SU-DHL-6 (cell line): ENCODE measurements around the gene FSHR.

ENCODE experiments used
- H2AFZ ChIP-seq: fragments of 200-600 bp; sonication (generic); 2 replicates; pipeline ENCODE4 v1.6.1; 2014; ENCODE audit warnings: low read depth, mild to moderate bottlenecking, moderate library complexity, mixed read lengths, antibody characterized with exemption, low read length; ENCODE audit not compliant: severe bottlenecking
- H3F3A ChIP-seq: fragments of 200-600 bp; shearing (Covaris generic); 2 replicates; pipeline ENCODE4 v1.6.0; 2016; ENCODE audit warnings: antibody characterized with exemption, mild to moderate bottlenecking; ENCODE audit not compliant: insufficient read depth
- H3K27ac ChIP-seq: fragments of 200-600 bp; sonication (generic); 2 replicates; pipeline ENCODE4 v1.5.1; 2016; ENCODE audit warnings: low read depth, mild to moderate bottlenecking, low read length, moderate library complexity, mixed read lengths
- H3K27me3 ChIP-seq: fragments of 200-600 bp; sonication (generic), shearing (Covaris generic); 2 replicates; pipeline ENCODE4 v1.6.0; 2014; ENCODE audit warnings: mild to moderate bottlenecking, low read length
- H3K36me3 ChIP-seq: fragments of 200-600 bp; sonication (generic); 2 replicates; pipeline ENCODE4 v1.6.1; 2014; ENCODE audit warnings: mild to moderate bottlenecking, low read length, mixed read lengths
- H3K4me2 ChIP-seq: fragments of 300-600, 200-600 bp; shearing (Covaris generic), sonication (generic); 2 replicates; pipeline ENCODE4 v1.6.0; 2014; ENCODE audit warnings: low read length, low read depth, mild to moderate bottlenecking; ENCODE audit not compliant: poor library complexity, severe bottlenecking
- H3K4me3 ChIP-seq: fragments of 200-600 bp; sonication (generic); 2 replicates; pipeline ENCODE4 v1.5.1; 2014; ENCODE audit warnings: antibody characterized with exemption, low read length, mild to moderate bottlenecking, mixed read lengths; ENCODE audit not compliant: insufficient read depth, poor library complexity, severe bottlenecking
- H3K79me2 ChIP-seq: fragments of 200-600 bp; sonication (generic); 2 replicates; pipeline ENCODE4 v1.6.1; 2014; ENCODE audit warnings: mild to moderate bottlenecking, low read length, moderate library complexity; ENCODE audit not compliant: insufficient read depth
- H3K9ac ChIP-seq: fragments of 200-600 bp; sonication (generic); 2 replicates; pipeline ENCODE4 v1.7.0; 2014; ENCODE audit warnings: mild to moderate bottlenecking, low read length
- H3K9me2 ChIP-seq: fragments of 200-600 bp; sonication (generic); replicated peaks from 2 replicates; pipeline ENCODE4 v1.6.1; 2014; ENCODE audit warnings: low read length; ENCODE audit not compliant: insufficient read depth
- H3K9me3 ChIP-seq: fragments of 200-600 bp; sonication (generic); 2 replicates; pipeline ENCODE4 v1.6.1; 2014; ENCODE audit warnings: low read length, mixed read lengths; ENCODE audit not compliant: insufficient read depth
- H4K20me1 ChIP-seq: fragments of 200-600 bp; sonication (generic); 2 replicates; pipeline ENCODE4 v1.6.1; 2014; ENCODE audit warnings: low read depth, mild to moderate bottlenecking, antibody characterized with exemption, low read length, moderate library complexity, mixed read lengths
- EZH2phosphoT487 ChIP-seq: fragments of 200-600 bp; sonication (generic), shearing (Covaris generic); conservative IDR thresholded peaks from 2 replicates; pipeline ENCODE4 v1.6.1; 2018; ENCODE audit warnings: mild to moderate bottlenecking, antibody characterized with exemption, low read length, moderate library complexity, mixed read lengths
- TF ChIP-seq, protein P1 (sequence below): fragments of 200-600 bp; sonication (generic); IDR thresholded peaks from one replicate; pipeline ENCODE4 v1.5.1; 2017; ENCODE audit warnings: antibody characterized with exemption, mild to moderate bottlenecking, low read length, moderate library complexity; ENCODE audit not compliant: insufficient read depth, poor library complexity, severe bottlenecking

The FSHR gene

DNA sequence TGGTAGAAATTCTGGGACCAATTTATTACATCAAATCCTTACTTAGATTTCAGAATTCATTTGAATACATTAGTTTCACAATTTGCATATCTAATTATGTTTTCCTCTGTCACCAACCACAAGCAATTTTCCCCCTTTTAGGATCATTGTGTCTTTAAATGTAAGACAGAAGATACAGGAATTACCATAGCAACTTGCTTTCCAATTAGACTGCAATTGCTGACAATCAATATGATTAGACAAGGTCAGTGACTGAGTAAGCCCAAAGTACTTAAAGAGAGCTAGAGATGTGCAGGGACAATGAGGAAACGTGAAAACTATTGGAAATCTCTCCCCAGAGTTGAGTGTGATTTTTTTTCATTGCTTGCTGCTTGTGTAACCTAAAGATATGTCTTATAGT lies 121.4 kb downstream of the FSHR start:
- H3F3A ChIP-seq: no peaks in the 10 kb centered on the region
- no peak overlapping the region for H3K4me3 ChIP-seq
- H3K4me2 ChIP-seq: no peak overlapping the region
- no peaks in the 10 kb centered on the region for H3K36me3 ChIP-seq
- no peaks in the 10 kb centered on the region for H3K79me2 ChIP-seq
- no peak for TF ChIP-seq EZH2phosphoT487
- TF ChIP-seq, protein P1, sequence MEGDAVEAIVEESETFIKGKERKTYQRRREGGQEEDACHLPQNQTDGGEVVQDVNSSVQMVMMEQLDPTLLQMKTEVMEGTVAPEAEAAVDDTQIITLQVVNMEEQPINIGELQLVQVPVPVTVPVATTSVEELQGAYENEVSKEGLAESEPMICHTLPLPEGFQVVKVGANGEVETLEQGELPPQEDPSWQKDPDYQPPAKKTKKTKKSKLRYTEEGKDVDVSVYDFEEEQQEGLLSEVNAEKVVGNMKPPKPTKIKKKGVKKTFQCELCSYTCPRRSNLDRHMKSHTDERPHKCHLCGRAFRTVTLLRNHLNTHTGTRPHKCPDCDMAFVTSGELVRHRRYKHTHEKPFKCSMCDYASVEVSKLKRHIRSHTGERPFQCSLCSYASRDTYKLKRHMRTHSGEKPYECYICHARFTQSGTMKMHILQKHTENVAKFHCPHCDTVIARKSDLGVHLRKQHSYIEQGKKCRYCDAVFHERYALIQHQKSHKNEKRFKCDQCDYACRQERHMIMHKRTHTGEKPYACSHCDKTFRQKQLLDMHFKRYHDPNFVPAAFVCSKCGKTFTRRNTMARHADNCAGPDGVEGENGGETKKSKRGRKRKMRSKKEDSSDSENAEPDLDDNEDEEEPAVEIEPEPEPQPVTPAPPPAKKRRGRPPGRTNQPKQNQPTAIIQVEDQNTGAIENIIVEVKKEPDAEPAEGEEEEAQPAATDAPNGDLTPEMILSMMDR: no peak
- H4K20me1 ChIP-seq: no peaks in the 10 kb centered on the region
- H3K9me3 ChIP-seq: no peaks in the 10 kb centered on the region
- H3K9me2 ChIP-seq: no peaks in the 10 kb centered on the region
- no peak overlapping the region for H2AFZ ChIP-seq
- H3K27ac ChIP-seq: no peak overlapping the region
- no peak overlapping the region for H3K9ac ChIP-seq
- no peaks in the 10 kb centered on the region for H3K27me3 ChIP-seq

DNA sequence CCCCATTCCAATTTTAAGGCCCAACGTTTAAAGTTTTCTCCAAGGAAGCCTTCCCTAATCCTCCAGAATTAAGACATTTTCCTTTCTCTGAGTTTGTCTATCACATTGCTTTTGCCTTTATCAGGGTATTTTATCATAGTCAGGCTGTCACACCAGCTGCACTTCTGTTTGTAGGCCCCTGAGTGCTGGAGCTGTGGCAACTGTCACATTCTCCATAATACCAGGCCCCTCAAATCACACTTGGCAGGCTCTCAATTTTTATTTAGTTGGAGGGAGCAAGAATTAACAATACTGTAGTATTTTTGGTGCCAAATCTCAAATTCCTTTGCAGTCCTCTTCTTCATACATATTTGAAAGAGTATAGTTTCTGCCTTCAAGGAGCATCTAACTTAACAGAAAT lies 122.2 kb downstream of the FSHR start:
- Histone ChIP-seq H2AFZ (no peak overlapping the region), H3K27ac (no peak overlapping the region), H3K79me2 (no peaks in the 10 kb centered on the region), H3K9me2 (no peaks in the 10 kb centered on the region), H3K9ac (no peak overlapping the region), H3K36me3 (no peaks in the 10 kb centered on the region), H3K4me2 (no peak overlapping the region), H3K9me3 (no peaks in the 10 kb centered on the region), H3F3A (no peaks in the 10 kb centered on the region), H3K4me3 (no peak overlapping the region), H3K27me3 (no peaks in the 10 kb centered on the region), H4K20me1 (no peaks in the 10 kb centered on the region)
- no peak for TF ChIP-seq EZH2phosphoT487
- TF ChIP-seq, protein P1: no peak

DNA sequence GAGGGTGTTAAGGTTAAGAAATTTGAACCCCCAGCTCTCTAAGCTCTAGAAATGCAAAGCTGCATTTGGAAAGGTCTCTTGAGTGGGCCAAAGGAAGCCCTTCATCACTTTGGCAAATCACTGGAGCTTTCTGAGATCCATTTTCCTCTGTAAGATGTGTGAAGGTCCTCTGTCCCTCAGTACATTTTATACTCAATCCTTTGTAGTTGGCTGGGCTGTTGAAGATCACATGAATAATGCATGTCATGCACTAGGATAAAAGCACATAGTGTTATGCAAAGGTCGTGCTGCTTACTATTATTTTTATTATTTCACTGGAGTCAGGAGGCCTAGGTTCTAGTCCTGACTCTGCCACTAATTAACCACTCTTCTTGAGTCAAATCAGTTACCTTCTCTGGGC lies 124.9 kb downstream of the FSHR start:
- H3K4me2 ChIP-seq: no peak overlapping the region
- H2AFZ ChIP-seq: no peak overlapping the region
- no peaks in the 10 kb centered on the region for H3K36me3 ChIP-seq
- H3K9me2 ChIP-seq: no peaks in the 10 kb centered on the region
- no peak overlapping the region for H3K27ac ChIP-seq
- no peaks in the 10 kb centered on the region for H4K20me1 ChIP-seq
- H3K9me3 ChIP-seq: no peaks in the 10 kb centered on the region
- no peaks in the 10 kb centered on the region for H3K79me2 ChIP-seq
- H3K9ac ChIP-seq: no peak overlapping the region
- H3K27me3 ChIP-seq: no peaks in the 10 kb centered on the region
- TF ChIP-seq EZH2phosphoT487: no peak
- TF ChIP-seq, protein P1: no peak
- H3K4me3 ChIP-seq: no peak overlapping the region
- H3F3A ChIP-seq: no peaks in the 10 kb centered on the region
